Measurements from ENCODE around the gene ZNF385D. TPM values are rescaled to one million over a fixed set of nuclear protein-coding genes. Genes with fewer than 3 reads are reported as not detected.

ZNF385D gene
- total RNA-seq, 1 experiment from 2014 or later = 9.6 TPM

DNA sequence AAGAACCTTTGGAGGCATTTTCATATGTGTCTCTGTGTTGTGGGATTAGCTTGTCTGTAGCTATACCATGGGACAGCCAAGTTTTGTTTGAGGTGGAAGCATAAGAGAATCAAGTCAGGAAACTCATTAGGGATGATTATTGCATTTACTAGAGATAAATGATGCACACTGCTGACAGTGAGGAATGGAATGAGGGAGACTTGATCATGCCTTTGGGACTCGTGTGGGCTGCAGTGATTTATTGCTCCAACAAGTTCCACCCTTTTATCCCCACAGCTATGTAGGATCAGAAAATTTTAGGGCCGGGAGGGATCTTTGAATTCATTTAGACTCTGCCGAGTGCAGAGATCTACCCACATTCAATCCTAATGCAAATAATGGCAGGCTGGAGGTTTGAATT is 16.3 kb downstream of the ZNF385D start:
- POLR2A ChIA-PET = no interaction called here
- no peak for DNase-seq (ENCODE audit: low spot score)
- no peak overlapping the region for H3K4me3 Mint-ChIP-seq
- no peak for TF ChIP-seq EMX1 (CRISPR knock-in tag; IDR thresholded peaks at IDR 0.05)
- H3K9me3 Mint-ChIP-seq = peaks cover 11% of the 10 kb centered on the region
- CTCF ChIA-PET = no interaction called here
- no peaks in the 10 kb centered on the region for H3K27me3 Mint-ChIP-seq (ENCODE audit: low read depth)
- H3K36me3 Mint-ChIP-seq = peaks cover 10% of the 10 kb centered on the region
- H3K4me1 Mint-ChIP-seq = peaks cover 7% of the 10 kb centered on the region
- no peak for ATAC-seq
- H3K27ac Mint-ChIP-seq = no peak overlapping the region

DNA sequence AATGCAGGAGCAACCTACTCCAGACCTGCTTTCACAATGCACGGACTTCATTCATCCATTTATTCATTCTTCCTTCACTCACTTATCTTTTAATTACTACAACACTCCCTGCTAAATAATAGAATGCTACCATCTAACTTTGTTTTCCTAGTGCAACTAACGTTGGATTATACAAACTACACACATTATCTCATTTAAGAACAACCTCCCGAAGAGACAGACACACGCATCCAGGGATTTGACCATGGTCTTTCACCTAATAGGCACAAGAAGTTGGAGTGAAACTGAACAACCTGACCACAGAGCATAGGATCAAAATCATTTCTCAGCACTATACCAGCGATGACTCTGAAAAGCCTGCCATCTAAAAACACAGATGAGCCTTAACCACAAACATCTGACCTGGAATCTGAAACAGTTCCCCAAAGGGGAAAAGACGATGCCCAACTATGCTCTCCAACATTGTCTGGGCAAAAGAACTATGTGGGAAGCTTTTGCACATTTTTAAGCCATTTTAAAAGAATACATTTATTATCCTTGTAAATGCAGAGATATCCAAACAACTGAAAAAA is 21.0 kb downstream of the ZNF385D start:
- no peak for DNase-seq (ENCODE audit: low spot score)
- Mint-ChIP-seq H3K27ac (0 out of 2 replicates have a peak overlapping the region, but pooled peaks have one; percentile 33), H3K9me3 (peaks cover 17% of the 10 kb centered on the region), H3K27me3 (ENCODE audit: low read depth) (no peaks in the 10 kb centered on the region), H3K4me3 (no peak overlapping the region), H3K36me3 (peaks cover 10% of the 10 kb centered on the region), H3K4me1 (no peaks in the 10 kb centered on the region)
- ChIA-PET CTCF (no interaction called here), POLR2A (no interaction called here)
- no peak for TF ChIP-seq NFATC4 (CRISPR knock-in tag; IDR thresholded peaks at IDR 0.05)
- TF ChIP-seq, protein P1, sequence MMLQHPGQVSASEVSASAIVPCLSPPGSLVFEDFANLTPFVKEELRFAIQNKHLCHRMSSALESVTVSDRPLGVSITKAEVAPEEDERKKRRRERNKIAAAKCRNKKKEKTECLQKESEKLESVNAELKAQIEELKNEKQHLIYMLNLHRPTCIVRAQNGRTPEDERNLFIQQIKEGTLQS (CRISPR knock-in tag; conservative IDR thresholded peaks at IDR 0.05) = no peak
- TF ChIP-seq ZNF121 (CRISPR knock-in tag; IDR thresholded peaks at IDR 0.05) = no peak
- TF ChIP-seq, protein P2, sequence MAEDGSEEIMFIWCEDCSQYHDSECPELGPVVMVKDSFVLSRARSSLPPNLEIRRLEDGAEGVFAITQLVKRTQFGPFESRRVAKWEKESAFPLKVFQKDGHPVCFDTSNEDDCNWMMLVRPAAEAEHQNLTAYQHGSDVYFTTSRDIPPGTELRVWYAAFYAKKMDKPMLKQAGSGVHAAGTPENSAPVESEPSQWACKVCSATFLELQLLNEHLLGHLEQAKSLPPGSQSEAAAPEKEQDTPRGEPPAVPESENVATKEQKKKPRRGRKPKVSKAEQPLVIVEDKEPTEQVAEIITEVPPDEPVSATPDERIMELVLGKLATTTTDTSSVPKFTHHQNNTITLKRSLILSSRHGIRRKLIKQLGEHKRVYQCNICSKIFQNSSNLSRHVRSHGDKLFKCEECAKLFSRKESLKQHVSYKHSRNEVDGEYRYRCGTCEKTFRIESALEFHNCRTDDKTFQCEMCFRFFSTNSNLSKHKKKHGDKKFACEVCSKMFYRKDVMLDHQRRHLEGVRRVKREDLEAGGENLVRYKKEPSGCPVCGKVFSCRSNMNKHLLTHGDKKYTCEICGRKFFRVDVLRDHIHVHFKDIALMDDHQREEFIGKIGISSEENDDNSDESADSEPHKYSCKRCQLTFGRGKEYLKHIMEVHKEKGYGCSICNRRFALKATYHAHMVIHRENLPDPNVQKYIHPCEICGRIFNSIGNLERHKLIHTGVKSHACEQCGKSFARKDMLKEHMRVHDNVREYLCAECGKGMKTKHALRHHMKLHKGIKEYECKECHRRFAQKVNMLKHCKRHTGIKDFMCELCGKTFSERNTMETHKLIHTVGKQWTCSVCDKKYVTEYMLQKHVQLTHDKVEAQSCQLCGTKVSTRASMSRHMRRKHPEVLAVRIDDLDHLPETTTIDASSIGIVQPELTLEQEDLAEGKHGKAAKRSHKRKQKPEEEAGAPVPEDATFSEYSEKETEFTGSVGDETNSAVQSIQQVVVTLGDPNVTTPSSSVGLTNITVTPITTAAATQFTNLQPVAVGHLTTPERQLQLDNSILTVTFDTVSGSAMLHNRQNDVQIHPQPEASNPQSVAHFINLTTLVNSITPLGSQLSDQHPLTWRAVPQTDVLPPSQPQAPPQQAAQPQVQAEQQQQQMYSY (CRISPR knock-in tag; IDR thresholded peaks at IDR 0.05) = no peak
- no peak for TF ChIP-seq CREB1 (CRISPR knock-in tag; IDR thresholded peaks at IDR 0.05)
- TF ChIP-seq ETV6 (CRISPR knock-in tag; IDR thresholded peaks at IDR 0.05) = no peak
- TF ChIP-seq, protein P3, sequence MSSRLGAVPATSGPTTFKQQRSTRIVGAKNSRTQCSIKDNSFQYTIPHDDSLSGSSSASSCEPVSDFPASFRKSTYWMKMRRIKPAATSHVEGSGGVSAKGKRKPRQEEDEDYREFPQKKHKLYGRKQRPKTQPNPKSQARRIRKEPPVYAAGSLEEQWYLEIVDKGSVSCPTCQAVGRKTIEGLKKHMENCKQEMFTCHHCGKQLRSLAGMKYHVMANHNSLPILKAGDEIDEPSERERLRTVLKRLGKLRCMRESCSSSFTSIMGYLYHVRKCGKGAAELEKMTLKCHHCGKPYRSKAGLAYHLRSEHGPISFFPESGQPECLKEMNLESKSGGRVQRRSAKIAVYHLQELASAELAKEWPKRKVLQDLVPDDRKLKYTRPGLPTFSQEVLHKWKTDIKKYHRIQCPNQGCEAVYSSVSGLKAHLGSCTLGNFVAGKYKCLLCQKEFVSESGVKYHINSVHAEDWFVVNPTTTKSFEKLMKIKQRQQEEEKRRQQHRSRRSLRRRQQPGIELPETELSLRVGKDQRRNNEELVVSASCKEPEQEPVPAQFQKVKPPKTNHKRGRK (CRISPR knock-in tag; IDR thresholded peaks at IDR 0.05; ENCODE audit: borderline replicate concordance) = no peak
- ATAC-seq = no peak

DNA sequence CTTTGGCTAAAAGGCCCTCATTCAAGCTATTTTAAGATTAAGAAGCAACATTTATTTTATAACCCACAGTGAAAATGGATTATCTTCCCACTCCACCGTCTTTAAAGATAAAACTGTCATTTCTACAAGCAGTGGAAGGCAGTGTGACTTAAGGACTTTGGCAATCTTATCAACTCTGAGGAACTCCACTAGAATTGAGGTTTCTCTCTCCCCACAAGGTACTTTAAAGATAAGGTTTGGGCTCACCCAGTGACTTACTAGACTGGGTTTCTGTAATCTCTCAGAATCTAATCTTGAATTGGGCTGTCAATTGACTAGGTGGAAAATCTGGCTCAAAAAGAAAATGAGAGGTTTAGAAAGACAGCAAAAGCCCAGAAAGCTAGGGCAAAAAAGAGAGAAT is 21.7 kb downstream of the ZNF385D start:
- no peak for ATAC-seq
- Mint-ChIP-seq H3K27me3 (ENCODE audit: low read depth) (no peaks in the 10 kb centered on the region), H3K4me3 (no peak overlapping the region), H3K27ac (no peak overlapping the region), H3K36me3 (peaks cover 10% of the 10 kb centered on the region), H3K4me1 (no peaks in the 10 kb centered on the region), H3K9me3 (peaks cover 17% of the 10 kb centered on the region)
- ChIA-PET CTCF (no interaction called here), POLR2A (no interaction called here)
- DNase-seq (ENCODE audit: low spot score) = no peak
- TF ChIP-seq, protein P4, sequence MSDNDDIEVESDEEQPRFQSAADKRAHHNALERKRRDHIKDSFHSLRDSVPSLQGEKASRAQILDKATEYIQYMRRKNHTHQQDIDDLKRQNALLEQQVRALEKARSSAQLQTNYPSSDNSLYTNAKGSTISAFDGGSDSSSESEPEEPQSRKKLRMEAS (CRISPR knock-in tag; IDR thresholded peaks at IDR 0.05) = no peak
- TF ChIP-seq, protein P5, sequence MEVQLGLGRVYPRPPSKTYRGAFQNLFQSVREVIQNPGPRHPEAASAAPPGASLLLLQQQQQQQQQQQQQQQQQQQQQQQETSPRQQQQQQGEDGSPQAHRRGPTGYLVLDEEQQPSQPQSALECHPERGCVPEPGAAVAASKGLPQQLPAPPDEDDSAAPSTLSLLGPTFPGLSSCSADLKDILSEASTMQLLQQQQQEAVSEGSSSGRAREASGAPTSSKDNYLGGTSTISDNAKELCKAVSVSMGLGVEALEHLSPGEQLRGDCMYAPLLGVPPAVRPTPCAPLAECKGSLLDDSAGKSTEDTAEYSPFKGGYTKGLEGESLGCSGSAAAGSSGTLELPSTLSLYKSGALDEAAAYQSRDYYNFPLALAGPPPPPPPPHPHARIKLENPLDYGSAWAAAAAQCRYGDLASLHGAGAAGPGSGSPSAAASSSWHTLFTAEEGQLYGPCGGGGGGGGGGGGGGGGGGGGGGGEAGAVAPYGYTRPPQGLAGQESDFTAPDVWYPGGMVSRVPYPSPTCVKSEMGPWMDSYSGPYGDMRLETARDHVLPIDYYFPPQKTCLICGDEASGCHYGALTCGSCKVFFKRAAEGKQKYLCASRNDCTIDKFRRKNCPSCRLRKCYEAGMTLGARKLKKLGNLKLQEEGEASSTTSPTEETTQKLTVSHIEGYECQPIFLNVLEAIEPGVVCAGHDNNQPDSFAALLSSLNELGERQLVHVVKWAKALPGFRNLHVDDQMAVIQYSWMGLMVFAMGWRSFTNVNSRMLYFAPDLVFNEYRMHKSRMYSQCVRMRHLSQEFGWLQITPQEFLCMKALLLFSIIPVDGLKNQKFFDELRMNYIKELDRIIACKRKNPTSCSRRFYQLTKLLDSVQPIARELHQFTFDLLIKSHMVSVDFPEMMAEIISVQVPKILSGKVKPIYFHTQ (CRISPR knock-in tag; IDR thresholded peaks at IDR 0.05) = no peak
- TF ChIP-seq GABPB1 (CRISPR knock-in tag; IDR thresholded peaks at IDR 0.05) (no peak), NFE2L1 (CRISPR knock-in tag; IDR thresholded peaks at IDR 0.05) (no peak), ZNF396 (CRISPR knock-in tag; IDR thresholded peaks at IDR 0.05; ENCODE audit: borderline replicate concordance) (no peak), NFYB (CRISPR knock-in tag; conservative IDR thresholded peaks at IDR 0.05; ENCODE audit: low read depth) (no peak), SMAD3 (CRISPR knock-in tag; IDR thresholded peaks at IDR 0.05; ENCODE audit: borderline replicate concordance) (no peak), TP53 (CRISPR knock-in tag; IDR thresholded peaks at IDR 0.05) (no peak)
- TF ChIP-seq, protein P6, sequence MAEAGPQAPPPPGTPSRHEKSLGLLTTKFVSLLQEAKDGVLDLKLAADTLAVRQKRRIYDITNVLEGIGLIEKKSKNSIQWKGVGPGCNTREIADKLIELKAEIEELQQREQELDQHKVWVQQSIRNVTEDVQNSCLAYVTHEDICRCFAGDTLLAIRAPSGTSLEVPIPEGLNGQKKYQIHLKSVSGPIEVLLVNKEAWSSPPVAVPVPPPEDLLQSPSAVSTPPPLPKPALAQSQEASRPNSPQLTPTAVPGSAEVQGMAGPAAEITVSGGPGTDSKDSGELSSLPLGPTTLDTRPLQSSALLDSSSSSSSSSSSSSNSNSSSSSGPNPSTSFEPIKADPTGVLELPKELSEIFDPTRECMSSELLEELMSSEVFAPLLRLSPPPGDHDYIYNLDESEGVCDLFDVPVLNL (CRISPR knock-in tag; IDR thresholded peaks at IDR 0.05; ENCODE audit: borderline replicate concordance, low read depth) = no peak
- TF ChIP-seq, protein P7, sequence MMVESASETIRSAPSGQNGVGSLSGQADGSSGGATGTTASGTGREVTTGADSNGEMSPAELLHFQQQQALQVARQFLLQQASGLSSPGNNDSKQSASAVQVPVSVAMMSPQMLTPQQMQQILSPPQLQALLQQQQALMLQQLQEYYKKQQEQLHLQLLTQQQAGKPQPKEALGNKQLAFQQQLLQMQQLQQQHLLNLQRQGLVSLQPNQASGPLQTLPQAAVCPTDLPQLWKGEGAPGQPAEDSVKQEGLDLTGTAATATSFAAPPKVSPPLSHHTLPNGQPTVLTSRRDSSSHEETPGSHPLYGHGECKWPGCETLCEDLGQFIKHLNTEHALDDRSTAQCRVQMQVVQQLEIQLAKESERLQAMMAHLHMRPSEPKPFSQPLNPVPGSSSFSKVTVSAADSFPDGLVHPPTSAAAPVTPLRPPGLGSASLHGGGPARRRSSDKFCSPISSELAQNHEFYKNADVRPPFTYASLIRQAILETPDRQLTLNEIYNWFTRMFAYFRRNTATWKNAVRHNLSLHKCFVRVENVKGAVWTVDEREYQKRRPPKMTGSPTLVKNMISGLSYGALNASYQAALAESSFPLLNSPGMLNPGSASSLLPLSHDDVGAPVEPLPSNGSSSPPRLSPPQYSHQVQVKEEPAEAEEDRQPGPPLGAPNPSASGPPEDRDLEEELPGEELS (CRISPR knock-in tag; IDR thresholded peaks at IDR 0.05) = no peak
